Smooth muscle cell (in vitro differentiated cells): Measurements from ENCODE around the gene PLCG2. TPM values are rescaled to one million over a fixed set of nuclear protein-coding genes. Genes with fewer than 3 reads are reported as not detected.

Experiments used
- DNase-seq: peaks from one replicate; lab custom pipeline; 2025; ENCODE audit not compliant: unreplicated experiment; lab: John Stamatoyannopoulos, UW
- H2AFZ ChIP-seq: fragments of 200-600 bp; sonication (generic); 2 replicates; pipeline ENCODE4 v1.6.0; 2016; ENCODE audit warnings: antibody characterized with exemption, low read depth, mild to moderate bottlenecking
- H3F3A ChIP-seq: fragments of 200-600 bp; sonication (generic); 2 replicates; pipeline ENCODE4 v1.6.0; 2017; ENCODE audit warnings: antibody characterized with exemption, low read depth
- H3K27ac ChIP-seq: fragments of 200-600 bp; sonication (generic); 2 replicates; pipeline ENCODE4 v1.5.1; 2016; ENCODE audit warnings: low read depth, mild to moderate bottlenecking
- H3K27me3 ChIP-seq: fragments of 200-600 bp; sonication (generic); 2 replicates; pipeline ENCODE4 v1.6.1; 2016; ENCODE audit warnings: low read depth, mild to moderate bottlenecking
- H3K36me3 ChIP-seq: fragments of 200-600 bp; sonication (generic); 2 replicates; pipeline ENCODE4 v1.5.1; 2016; ENCODE audit warnings: low read depth
- H3K4me1 ChIP-seq: fragments of 200-600 bp; sonication (generic); 2 replicates; pipeline ENCODE4 v1.5.1; 2016; ENCODE audit warnings: low read depth
- H3K4me2 ChIP-seq: fragments of 200-600 bp; sonication (generic); 2 replicates; pipeline ENCODE4 v1.6.0; 2016; ENCODE audit warnings: mild to moderate bottlenecking
- H3K4me3 ChIP-seq: fragments of 200-600 bp; sonication (generic); 2 replicates; pipeline ENCODE4 v1.5.1; 2016; ENCODE audit warnings: mild to moderate bottlenecking
- H3K79me2 ChIP-seq: fragments of 200-600 bp; sonication (generic); 2 replicates; pipeline ENCODE4 v1.6.0; 2016; ENCODE audit warnings: low read depth, mild to moderate bottlenecking
- H3K9ac ChIP-seq: fragments of 200-600 bp; sonication (generic); 2 replicates; pipeline ENCODE4 v1.6.0; 2016; ENCODE audit warnings: low read depth
- H3K9me3 ChIP-seq: fragments of 200-600 bp; sonication (generic); replicated peaks from 2 replicates; pipeline ENCODE4 v1.5.1; 2016; ENCODE audit warnings: low read depth
- H4K20me1 ChIP-seq: fragments of 200-600 bp; sonication (generic); 2 replicates; pipeline ENCODE4 v1.6.0; 2016; ENCODE audit warnings: low read depth
- WGBS: methylation state at CpG from one replicate; pipeline ENCODE4 v1.1.7; 2016; ENCODE audit warnings: low lambda C conversion rate; 5-methylcytosine and 5-hydroxymethylcytosine counted together
- polyA plus RNA-seq: library from polyadenylated mRNA; unstranded; fragments of >200 nt; fragmentation: Nextera tagmentation; extraction: Ambion mirVana; gene quantifications from 2 replicates; pipeline ENCODE4 v1.2.1, GENCODE V29; 2016
- total RNA-seq: library from RNA; depleted of rRNA; stranded (reverse); fragments of >200 nt; gene quantifications from 2 replicates; pipeline ENCODE4 v1.2.3, GENCODE V29; 2014
- TF ChIP-seq, protein P1 (sequence below): fragments of 200-600 bp; sonication (generic); IDR thresholded peaks from 2 replicates; pipeline ENCODE4 v1.5.1; 2017; ENCODE audit warnings: borderline replicate concordance, mild to moderate bottlenecking, antibody characterized with exemption; ENCODE audit not compliant: insufficient read depth, poor library complexity, severe bottlenecking

The PLCG2 gene
- total and polyA plus RNA-seq, 2 experiments from 2014 or later = 1.7 TPM; not detected in 1

DNA sequence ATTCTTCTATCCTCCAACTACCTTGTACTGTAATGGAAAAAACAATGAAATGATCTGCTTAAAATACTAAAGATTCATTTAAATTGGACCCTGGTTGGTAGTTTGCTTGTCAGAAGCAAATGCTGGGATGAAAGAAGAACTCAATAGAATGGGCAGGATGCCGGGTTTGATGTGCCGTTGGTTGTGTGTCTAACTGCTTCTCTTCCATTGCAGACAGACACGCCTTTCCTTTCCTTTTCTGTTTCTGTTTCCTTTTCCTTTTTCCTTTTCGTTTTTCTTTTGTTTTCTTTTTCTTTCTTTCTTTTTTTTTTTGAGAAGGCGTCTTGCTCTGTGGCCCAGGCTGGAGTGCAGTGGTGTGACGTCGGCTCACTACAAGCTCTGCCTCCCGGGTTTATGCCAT lies 64.6 kb downstream of the PLCG2 start:
- H4K20me1 ChIP-seq = no peaks in the 10 kb centered on the region
- no peak for DNase-seq
- no peak overlapping the region for H2AFZ ChIP-seq
- no peak overlapping the region for H3K9ac ChIP-seq
- H3K27ac ChIP-seq = no peak overlapping the region
- no peaks in the 10 kb centered on the region for H3F3A ChIP-seq
- no peaks in the 10 kb centered on the region for H3K9me3 ChIP-seq
- TF ChIP-seq, protein P1, sequence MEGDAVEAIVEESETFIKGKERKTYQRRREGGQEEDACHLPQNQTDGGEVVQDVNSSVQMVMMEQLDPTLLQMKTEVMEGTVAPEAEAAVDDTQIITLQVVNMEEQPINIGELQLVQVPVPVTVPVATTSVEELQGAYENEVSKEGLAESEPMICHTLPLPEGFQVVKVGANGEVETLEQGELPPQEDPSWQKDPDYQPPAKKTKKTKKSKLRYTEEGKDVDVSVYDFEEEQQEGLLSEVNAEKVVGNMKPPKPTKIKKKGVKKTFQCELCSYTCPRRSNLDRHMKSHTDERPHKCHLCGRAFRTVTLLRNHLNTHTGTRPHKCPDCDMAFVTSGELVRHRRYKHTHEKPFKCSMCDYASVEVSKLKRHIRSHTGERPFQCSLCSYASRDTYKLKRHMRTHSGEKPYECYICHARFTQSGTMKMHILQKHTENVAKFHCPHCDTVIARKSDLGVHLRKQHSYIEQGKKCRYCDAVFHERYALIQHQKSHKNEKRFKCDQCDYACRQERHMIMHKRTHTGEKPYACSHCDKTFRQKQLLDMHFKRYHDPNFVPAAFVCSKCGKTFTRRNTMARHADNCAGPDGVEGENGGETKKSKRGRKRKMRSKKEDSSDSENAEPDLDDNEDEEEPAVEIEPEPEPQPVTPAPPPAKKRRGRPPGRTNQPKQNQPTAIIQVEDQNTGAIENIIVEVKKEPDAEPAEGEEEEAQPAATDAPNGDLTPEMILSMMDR = no peak
- no peak overlapping the region for H3K4me3 ChIP-seq
- H3K36me3 ChIP-seq = no peaks in the 10 kb centered on the region
- H3K27me3 ChIP-seq = no peaks in the 10 kb centered on the region
- H3K79me2 ChIP-seq = no peaks in the 10 kb centered on the region
- H3K4me2 ChIP-seq = no peak overlapping the region
- H3K4me1 ChIP-seq = no peaks in the 10 kb centered on the region
- 84% methylated on average over 8 of the region's 8 CpGs for WGBS

DNA sequence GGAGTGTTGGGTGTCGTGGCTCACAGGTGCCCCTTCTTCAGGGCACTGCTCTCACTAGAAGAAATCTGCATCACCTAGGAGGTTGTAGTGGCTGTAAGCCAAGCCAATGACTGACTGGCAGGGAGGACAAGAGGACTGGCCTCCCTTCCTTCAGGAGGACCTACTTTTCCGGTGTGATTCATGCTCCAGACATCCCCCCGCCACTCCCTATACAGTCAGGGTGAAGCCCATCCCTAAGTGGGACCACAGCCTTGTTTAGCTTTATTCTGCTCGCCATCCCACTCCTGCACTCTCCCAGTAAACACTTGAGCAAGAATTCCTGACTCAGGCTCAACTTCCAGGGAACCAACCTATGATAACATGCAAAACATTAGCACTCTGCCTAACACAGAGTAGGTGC lies 67.0 kb downstream of the PLCG2 start:
- Histone ChIP-seq H3K4me1 (no peaks in the 10 kb centered on the region), H3K79me2 (no peaks in the 10 kb centered on the region), H2AFZ (no peak overlapping the region), H3K27me3 (no peaks in the 10 kb centered on the region), H3K4me2 (no peak overlapping the region), H3K9ac (no peak overlapping the region), H3K4me3 (no peak overlapping the region), H3K9me3 (no peaks in the 10 kb centered on the region), H3K27ac (no peak overlapping the region), H3F3A (no peaks in the 10 kb centered on the region), H4K20me1 (no peaks in the 10 kb centered on the region), H3K36me3 (no peaks in the 10 kb centered on the region)
- no peak for DNase-seq
- TF ChIP-seq, protein P1 = no peak
- 79% methylated on average over 4 of the region's 4 CpGs for WGBS

DNA sequence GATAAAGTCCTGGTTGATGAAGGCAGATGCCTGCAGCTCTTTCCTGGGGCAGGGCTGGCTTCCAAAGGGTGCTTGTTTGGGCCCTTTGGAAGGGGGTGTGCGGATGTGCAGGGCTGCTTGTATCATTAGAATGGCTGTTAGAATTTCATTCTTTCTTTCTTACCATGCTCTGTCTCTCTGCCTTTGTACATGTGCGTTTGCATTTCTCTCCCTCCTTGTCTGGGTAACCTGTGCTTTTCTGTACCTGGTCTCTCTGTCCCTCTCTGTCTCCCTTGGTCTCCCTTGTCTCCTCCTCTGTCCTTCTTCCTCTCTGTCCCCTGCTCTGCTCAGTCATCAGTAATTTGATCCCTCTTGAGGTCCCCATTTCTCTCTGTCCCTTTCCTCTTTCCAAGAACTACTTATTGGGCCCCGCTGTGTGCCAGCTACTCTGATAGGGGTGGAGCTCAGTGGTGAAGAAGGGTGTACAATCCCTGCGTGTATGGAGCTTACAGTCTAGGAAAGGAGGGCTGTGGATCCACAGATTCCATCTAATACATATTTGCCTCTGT lies 69.3 kb downstream of the PLCG2 start:
- Histone ChIP-seq H3K4me3 (no peak overlapping the region), H2AFZ (no peak overlapping the region), H3K4me2 (no peak overlapping the region), H4K20me1 (no peaks in the 10 kb centered on the region), H3K9me3 (no peaks in the 10 kb centered on the region), H3K27me3 (no peaks in the 10 kb centered on the region), H3K79me2 (no peaks in the 10 kb centered on the region), H3K9ac (no peak overlapping the region), H3K4me1 (no peaks in the 10 kb centered on the region), H3K27ac (no peak overlapping the region), H3F3A (no peaks in the 10 kb centered on the region), H3K36me3 (no peaks in the 10 kb centered on the region)
- no peak for DNase-seq
- TF ChIP-seq, protein P1 = no peak
- WGBS = 91% methylated on average over 4 of the region's 4 CpGs
